Measurements from ENCODE around the gene FMO3.

FMO3 gene

GRCh38 chr1:171116676-171117075 is 26.0 kb downstream of the FMO3 start:
- no peak for DNase-seq (ENCODE audit: low spot score)

GRCh38 chr1:171117085-171117484 is 26.4 kb downstream of the FMO3 start:
- DNase-seq (ENCODE audit: low spot score), result no peak

GRCh38 chr1:171119648-171120047 is 28.9 kb downstream of the FMO3 start:
- DNase-seq (ENCODE audit: low spot score), result no peak

GRCh38 chr1:171122299-171122698 is 31.6 kb downstream of the FMO3 start:
- DNase-seq (ENCODE audit: low spot score), result no peak

GRCh38 chr1:171122893-171123292 is 32.2 kb downstream of the FMO3 start:
- no peak for DNase-seq (ENCODE audit: low spot score)

GRCh38 chr1:171126504-171126903 is 35.8 kb downstream of the FMO3 start:
- DNase-seq (ENCODE audit: low spot score), result no peak

GRCh38 chr1:171127099-171127498 is 36.4 kb downstream of the FMO3 start:
- no peak for DNase-seq (ENCODE audit: low spot score)

- peak; percentile 58 for DNase-seq (ENCODE audit: low spot score)
Observed at GRCh38 chr1:171127501-171127900, 36.8 kb downstream of the FMO3 start.

- no peak for DNase-seq (ENCODE audit: low spot score)
Observed at GRCh38 chr1:171128463-171128862, 37.8 kb downstream of the FMO3 start.

GRCh38 chr1:171134204-171134923 is 43.7 kb downstream of the FMO3 start:
- DNase-seq (ENCODE audit: low spot score), result no peak

GRCh38 chr1:171137580-171137979 is 46.9 kb downstream of the FMO3 start:
- no peak for DNase-seq (ENCODE audit: low spot score)

GRCh38 chr1:171138980-171139379 is 48.3 kb downstream of the FMO3 start:
- DNase-seq (ENCODE audit: low spot score), result no peak

GRCh38 chr1:171139890-171140289 is 49.2 kb downstream of the FMO3 start:
- no peak for DNase-seq (ENCODE audit: low spot score)

GRCh38 chr1:171140401-171140800 is 49.7 kb downstream of the FMO3 start:
- no peak for DNase-seq (ENCODE audit: low spot score)

- DNase-seq (ENCODE audit: low spot score), result no peak
Observed at GRCh38 chr1:171140956-171141687, 50.4 kb downstream of the FMO3 start.

GRCh38 chr1:171141688-171142415 is 51.1 kb downstream of the FMO3 start:
- DNase-seq (ENCODE audit: low spot score), result peak; percentile 72

GRCh38 chr1:171142416-171143385 is 52.0 kb downstream of the FMO3 start:
- DNase-seq (ENCODE audit: low spot score), result peak; percentile 59

GRCh38 chr1:171150156-171150555 is 59.5 kb downstream of the FMO3 start:
- DNase-seq (ENCODE audit: low spot score), result no peak

- DNase-seq (ENCODE audit: low spot score), result no peak
Observed at GRCh38 chr1:171152549-171152948, 61.8 kb downstream of the FMO3 start.

GRCh38 chr1:171155484-171155883 is 64.8 kb downstream of the FMO3 start:
- no peak for DNase-seq (ENCODE audit: low spot score)

GRCh38 chr1:171158096-171158495 is 67.4 kb downstream of the FMO3 start:
- DNase-seq (ENCODE audit: low spot score), result no peak

- DNase-seq (ENCODE audit: low spot score), result no peak
Observed at GRCh38 chr1:171158551-171158950, 67.8 kb downstream of the FMO3 start.

All from GM03348 (cell line).